ENCODE measurements around the gene ADAMTS1.

The ADAMTS1 gene

GRCh38 chr21:26812173-26812572 is 33.0 kb downstream of the ADAMTS1 start:
- no peak for DNase-seq (ENCODE audit: low spot score)

- no peak for DNase-seq (ENCODE audit: low spot score)
These were observed 33.7 kb downstream of the ADAMTS1 start for GRCh38 chr21:26811482-26811881.

GRCh38 chr21:26810676-26811415 is 34.4 kb downstream of the ADAMTS1 start:
- DNase-seq (ENCODE audit: low spot score), result no peak

- no peak for DNase-seq (ENCODE audit: low spot score)
These were observed 34.9 kb downstream of the ADAMTS1 start for GRCh38 chr21:26810266-26810665.

GRCh38 chr21:26809745-26810144 is 35.5 kb downstream of the ADAMTS1 start:
- DNase-seq (ENCODE audit: low spot score), result no peak

- DNase-seq (ENCODE audit: low spot score), result no peak
These were observed 38.4 kb downstream of the ADAMTS1 start for GRCh38 chr21:26806801-26807295.

GRCh38 chr21:26804895-26805609 is 40.2 kb downstream of the ADAMTS1 start:
- DNase-seq (ENCODE audit: low spot score), result no peak

GRCh38 chr21:26801498-26801897 is 43.7 kb downstream of the ADAMTS1 start:
- DNase-seq (ENCODE audit: low spot score), result no peak

GRCh38 chr21:26800970-26801431 is 44.2 kb downstream of the ADAMTS1 start:
- DNase-seq (ENCODE audit: low spot score), result no peak

- DNase-seq (ENCODE audit: low spot score), result no peak
These were observed 44.8 kb downstream of the ADAMTS1 start for GRCh38 chr21:26800455-26800854.

- no peak for DNase-seq (ENCODE audit: low spot score)
These were observed 45.2 kb downstream of the ADAMTS1 start for GRCh38 chr21:26800001-26800400.

- DNase-seq (ENCODE audit: low spot score), result no peak
These were observed 46.1 kb downstream of the ADAMTS1 start for GRCh38 chr21:26798856-26799751.

GRCh38 chr21:26797878-26798456 is 47.2 kb downstream of the ADAMTS1 start:
- DNase-seq (ENCODE audit: low spot score), result no peak

- DNase-seq (ENCODE audit: low spot score), result no peak
These were observed 49.3 kb downstream of the ADAMTS1 start for GRCh38 chr21:26795866-26796329.

- DNase-seq (ENCODE audit: low spot score), result no peak
These were observed 49.8 kb downstream of the ADAMTS1 start for GRCh38 chr21:26795412-26795805.

GRCh38 chr21:26794597-26795411 is 50.4 kb downstream of the ADAMTS1 start:
- no peak for DNase-seq (ENCODE audit: low spot score)

- DNase-seq (ENCODE audit: low spot score), result no peak
These were observed 54.9 kb downstream of the ADAMTS1 start for GRCh38 chr21:26790296-26790695.

GRCh38 chr21:26788790-26789189 is 56.4 kb downstream of the ADAMTS1 start:
- DNase-seq (ENCODE audit: low spot score), result no peak

All from hematopoietic multipotent progenitor cell treated with erythropoietin and hydrocortisone succinate and interleukin-3 and kit ligand, for 15 days (in vitro differentiated cells).